AML-193 (cell line): ENCODE measurements around the gene FHOD3.

Experiments used
- DNase-seq, 2 experiments: peaks; one replicate each; lab custom pipeline; 2025; lab: John Stamatoyannopoulos, UW

Gene FHOD3

DNA sequence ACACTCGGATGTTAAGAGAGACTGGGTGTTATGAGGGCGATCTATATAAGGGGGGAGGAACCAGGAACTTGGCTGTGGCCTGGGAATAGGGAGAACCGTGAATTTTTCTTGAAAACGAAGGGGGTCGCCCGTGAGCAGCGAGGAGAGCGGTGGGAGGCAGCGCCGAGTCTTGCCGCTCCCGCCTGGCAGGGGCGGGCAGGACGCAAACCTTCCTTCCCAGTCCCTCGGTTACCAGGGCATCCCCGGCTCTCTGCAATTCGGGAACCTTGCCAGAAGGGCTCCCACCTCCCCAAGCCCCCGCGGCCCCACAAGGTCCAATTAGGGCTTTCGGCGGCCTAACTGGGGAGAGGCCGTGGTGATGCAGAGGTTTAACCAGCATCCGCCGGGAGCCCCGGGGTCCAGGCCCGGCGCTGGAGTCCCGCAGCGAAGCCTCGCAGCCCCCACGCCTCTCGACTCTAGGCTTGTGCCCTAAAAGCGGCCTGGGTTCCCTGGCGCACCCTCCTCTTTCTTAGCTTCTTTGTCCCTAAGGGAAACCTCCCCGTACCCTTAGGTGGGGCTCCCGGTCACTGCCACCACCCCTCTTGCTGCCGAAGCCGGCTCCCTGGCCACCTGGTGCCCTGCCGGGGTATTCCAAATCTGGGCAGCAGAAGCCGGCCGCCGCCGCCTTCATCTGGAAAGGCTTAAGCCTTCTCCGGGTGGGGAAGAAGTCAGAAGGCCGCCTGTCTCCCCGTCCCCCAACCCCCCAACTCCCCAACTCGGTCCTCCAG, 680 bp upstream of the FHOD3 start:
- DNase-seq, result no peak

DNA sequence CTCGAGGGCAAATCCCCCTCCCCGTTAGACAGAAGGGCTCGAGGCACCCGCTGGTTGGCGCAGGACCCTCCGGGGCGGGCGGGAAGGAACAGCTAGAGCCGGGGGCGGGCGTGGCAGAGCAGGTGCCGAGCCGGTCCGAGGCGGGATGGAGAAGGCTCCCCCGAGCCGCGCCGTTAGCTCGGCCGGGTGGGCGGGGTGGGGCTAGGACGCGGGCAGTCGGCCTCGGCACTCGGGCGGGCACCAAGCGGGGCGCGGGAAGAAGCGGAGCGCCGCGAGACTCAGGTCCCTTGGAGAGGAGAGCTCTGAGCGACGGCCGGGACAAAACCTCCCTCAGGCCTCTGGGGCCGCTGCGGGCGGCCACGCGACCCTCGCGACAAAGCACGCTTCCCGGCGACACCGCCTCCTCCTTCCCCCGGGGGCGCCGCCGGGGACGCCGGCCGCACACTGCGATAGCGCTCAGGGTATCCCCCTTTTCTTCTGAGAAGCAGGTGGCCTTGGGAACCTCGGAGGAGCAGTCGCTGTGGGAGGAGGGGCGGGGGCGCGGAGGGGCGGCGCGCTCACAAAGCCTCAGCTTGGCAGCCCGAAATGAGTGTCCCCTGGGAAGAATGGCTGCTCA, 721 bp downstream of the FHOD3 start:
- DNase-seq, result no peak

DNA sequence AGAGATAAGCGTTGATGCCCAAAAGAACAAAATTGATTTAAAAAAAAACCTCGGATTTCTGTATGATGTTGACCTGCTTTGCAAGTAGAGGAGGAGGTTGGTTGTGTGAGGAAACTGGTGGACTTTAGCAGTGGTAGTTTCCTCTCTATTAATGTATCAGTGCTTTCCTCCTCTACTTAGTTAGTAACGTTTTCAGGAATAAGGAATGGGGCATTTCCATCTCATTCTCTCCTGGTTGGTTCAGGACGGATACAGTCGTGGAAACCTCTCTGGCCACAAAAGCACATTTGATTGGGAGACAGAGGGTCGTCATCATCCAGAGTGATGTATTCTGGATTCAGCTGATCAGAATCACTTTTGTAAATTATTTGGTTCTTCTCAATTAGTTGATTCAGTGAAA, 1.5 kb downstream of the FHOD3 start:
- DNase-seq, result no peak

GRCh38 chr18:36300211-36300610, 2.7 kb downstream of the FHOD3 start:
- DNase-seq, result no peak

GRCh38 chr18:36301884-36302283, 4.4 kb downstream of the FHOD3 start:
- DNase-seq, result no peak

GRCh38 chr18:36302676-36303075, 5.2 kb downstream of the FHOD3 start:
- no peak for DNase-seq

DNA sequence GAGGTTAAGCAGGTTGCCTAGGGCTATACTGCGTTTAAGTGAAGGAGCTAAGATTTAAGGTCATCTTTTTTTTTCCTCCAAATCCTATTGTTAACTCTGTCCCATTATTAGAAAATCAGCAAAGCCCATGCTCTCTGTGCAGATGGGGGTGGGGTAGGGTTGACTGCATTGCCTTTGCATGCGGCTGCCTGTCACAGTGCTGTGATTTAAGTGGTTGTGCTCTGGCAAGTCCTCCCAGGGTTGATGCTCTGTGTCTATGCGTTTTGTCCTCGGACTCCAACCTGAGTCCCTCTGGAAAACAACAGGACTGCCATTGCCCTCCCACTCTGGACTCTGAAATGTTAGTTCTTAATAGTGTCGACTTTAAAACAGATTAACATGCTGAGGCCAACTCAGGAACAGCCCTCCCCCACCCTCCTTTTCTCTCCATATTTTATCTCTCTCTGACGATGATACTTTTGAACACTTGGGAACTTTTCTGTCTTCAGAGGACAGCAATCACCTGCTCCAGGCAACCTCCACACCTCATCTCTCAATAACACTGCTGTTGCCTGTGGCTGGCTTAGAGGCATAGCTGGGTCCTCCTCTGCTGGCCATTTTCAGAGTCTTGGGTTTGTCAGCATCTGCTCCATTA, 5.8 kb downstream of the FHOD3 start:
- DNase-seq, result no peak

DNA sequence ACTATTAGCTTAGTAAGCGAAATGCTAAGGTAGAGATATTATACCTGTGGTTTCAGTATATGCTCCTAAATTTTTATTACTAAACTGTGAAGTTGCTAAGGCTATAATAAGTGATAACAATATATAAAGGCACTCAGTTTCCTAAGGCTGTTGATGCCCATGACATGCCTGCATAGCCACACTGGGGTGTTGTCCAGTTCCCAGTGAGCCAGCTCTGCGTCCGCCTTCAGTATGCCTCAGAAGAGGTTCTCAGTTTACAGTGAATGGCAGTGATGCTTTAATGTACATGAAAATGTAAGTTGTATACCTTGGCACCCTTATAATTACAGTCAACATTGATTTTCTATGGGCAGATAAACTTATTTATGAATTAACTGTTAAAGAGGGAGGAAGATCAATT, 7.2 kb downstream of the FHOD3 start:
- no peak for DNase-seq

DNA sequence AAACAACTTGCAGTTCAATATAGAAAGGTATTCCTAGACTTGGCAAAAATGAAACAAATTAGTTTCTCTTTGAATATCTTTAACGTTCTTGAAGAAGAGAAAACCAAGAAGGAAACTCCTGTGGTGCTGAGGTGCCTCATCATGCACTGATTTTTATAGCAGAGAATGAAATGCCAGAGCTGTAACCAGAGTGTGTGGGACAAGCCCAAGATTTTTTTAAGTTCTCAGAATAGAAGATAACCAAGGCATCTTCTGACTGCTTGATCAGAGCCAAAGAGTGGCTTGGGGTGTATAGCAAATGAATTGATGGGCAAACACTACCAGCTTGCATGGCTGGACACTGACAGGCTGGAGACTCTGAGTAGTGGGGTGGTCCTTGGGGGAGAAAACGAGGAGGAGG, 7.9 kb downstream of the FHOD3 start:
- DNase-seq, result no peak

DNA sequence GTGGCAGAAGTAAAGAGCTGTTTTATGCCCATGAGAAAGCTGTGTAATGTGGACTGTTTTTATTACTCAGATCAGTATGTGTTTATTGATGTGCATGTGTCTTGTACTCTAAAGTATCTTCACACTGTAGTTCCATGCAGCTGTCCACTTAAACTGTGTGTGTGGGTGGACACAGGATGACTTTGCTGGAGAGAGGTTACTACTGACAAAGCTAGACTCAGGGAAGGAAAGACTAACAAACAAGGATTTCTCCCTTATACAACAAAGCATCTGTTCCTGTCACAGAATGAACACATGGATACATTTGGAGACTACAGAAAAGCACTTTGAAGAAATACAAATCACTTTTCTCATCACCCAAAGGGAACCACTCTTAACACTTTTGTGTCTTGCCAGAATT, 10.0 kb downstream of the FHOD3 start:
- no peak for DNase-seq

GRCh38 chr18:36308711-36309435, 11.4 kb downstream of the FHOD3 start:
- DNase-seq, result no peak

GRCh38 chr18:36309436-36310391, 12.2 kb downstream of the FHOD3 start:
- no peak for DNase-seq

DNA sequence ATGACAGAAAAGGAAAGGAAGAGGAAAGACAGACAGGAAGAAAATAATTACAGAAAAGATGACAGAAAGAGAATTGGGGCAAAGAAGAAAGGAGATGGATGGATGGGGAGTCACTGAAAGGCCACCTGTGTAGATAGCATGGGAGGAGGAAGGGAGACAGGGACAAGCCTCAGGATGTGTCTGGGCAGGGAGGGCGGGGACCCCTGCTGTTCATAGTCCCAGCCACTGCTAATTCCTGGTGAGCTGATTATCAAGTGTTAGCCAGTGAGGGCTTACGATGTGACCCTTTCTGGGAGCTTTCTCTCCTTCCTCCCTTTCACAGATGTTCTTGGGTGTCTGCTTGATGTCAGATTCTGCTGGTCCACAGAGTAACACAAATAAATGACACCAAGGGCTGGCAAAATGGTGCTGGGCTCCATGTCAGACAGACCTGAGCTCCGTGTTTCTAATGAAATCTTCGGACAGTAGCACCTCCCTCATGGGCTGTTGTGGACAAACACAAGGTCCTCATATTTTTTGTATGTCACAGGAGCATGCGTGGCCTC, 13.6 kb downstream of the FHOD3 start:
- no peak for DNase-seq

GRCh38 chr18:36312806-36313395, 15.4 kb downstream of the FHOD3 start:
- DNase-seq, result no peak

- DNase-seq, result no peak
These were observed 16.6 kb downstream of the FHOD3 start for GRCh38 chr18:36314098-36314497.

DNA sequence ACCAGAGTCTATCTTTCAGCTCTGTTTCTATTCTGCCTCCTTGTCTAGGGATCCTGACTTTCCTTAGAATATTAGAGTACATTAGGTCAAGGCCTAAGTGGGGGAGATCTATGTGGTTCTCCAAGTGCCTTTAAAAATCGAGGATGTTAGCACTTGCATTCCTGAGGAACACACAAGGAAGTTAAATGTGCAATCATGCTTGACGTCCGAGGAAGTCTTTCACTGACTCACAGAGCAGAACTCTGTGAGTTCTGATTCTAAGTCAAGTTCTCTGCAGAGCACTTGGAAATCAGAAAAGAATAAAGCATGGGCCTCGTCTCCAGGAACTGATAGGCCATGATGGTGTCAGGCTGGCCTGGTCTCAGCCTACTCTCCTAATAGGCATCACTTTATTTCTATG, 17.2 kb downstream of the FHOD3 start:
- no peak for DNase-seq

DNA sequence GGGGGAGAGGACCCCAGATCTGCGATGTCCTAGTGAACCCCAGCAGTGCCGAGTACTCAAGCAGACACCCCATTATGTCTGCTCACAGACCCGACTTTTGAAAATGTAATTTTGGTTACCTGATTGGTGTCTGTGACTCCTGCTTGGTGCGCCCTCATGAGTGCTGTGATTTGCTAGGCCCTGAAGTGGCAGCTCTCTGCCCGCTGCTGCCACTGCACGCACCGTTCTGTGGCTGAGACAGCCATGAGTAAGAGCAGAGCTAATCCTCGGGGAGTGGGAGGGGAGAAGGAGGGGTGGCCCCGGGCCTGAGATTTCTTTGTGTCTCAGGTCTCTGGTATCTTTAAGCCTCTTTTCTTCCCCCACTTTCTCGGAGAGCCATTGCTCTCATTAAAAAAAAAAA, 18.2 kb downstream of the FHOD3 start:
- no peak for DNase-seq

- DNase-seq, result no peak
These were observed 18.7 kb downstream of the FHOD3 start for GRCh38 chr18:36316246-36316645.

GRCh38 chr18:36321658-36322407, 24.3 kb downstream of the FHOD3 start:
- no peak for DNase-seq

DNA sequence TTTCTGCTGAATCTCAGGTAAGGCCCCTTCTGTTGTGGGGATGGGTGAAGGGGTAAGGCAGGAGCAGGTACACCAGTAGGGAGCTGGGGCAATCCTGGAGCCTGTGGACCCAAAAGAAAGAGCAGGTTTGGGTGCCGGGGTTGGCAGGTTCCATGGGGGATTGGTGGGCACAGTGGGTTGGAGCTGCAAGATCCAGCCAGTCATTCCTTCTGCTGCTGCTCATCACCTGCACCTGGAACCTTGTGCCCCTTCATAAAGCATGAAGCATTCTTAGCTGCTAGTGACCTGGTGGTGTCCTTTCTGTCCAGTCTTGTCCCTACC, 24.9 kb downstream of the FHOD3 start:
- DNase-seq, result no peak
